Measurements from ENCODE around the gene FLT4. TPM values are rescaled to one million over a fixed set of nuclear protein-coding genes. Genes with fewer than 3 reads are reported as not detected.

Gene FLT4
- total RNA-seq, 6 experiments from 2014 or later: not detected

GRCh38 chr5:180648658-180649296, 623 bp downstream of the FLT4 start:
- H3K27me3 Mint-ChIP-seq (ENCODE audit: insufficient read depth): peaks cover 16% of the 10 kb centered on the region
- no peak overlapping the region for H3K4me3 Mint-ChIP-seq
- no peak for TF ChIP-seq CTCF (IDR thresholded peaks at IDR 0.05)
- peaks cover 8% of the 10 kb centered on the region; the same call in 1 of the 2 replicates for H3K4me1 Mint-ChIP-seq (ENCODE audit: low read depth)
- DNase-seq: no peak
- H3K27ac Mint-ChIP-seq: no peak overlapping the region
- no peaks in the 10 kb centered on the region; the same call in 1 of the 2 replicates for H3K36me3 Mint-ChIP-seq (ENCODE audit: low read depth)
- H3K9me3 Mint-ChIP-seq: peaks cover 16% of the 10 kb centered on the region; the same call in 1 of the 2 replicates

GRCh38 chr5:180647941-180648500, 1.4 kb downstream of the FLT4 start:
- DNase-seq: no peak
- H3K9me3 Mint-ChIP-seq: peaks cover 16% of the 10 kb centered on the region; the same call in 1 of the 2 replicates
- peaks cover 19% of the 10 kb centered on the region for H3K27me3 Mint-ChIP-seq (ENCODE audit: insufficient read depth)
- H3K4me3 Mint-ChIP-seq: no peak overlapping the region
- H3K4me1 Mint-ChIP-seq (ENCODE audit: low read depth): peaks cover 8% of the 10 kb centered on the region; the same call in 1 of the 2 replicates
- no peaks in the 10 kb centered on the region; the same call in 1 of the 2 replicates for H3K36me3 Mint-ChIP-seq (ENCODE audit: low read depth)
- no peak for TF ChIP-seq CTCF (IDR thresholded peaks at IDR 0.05)
- H3K27ac Mint-ChIP-seq: no peak overlapping the region

GRCh38 chr5:180647465-180647864, 1.9 kb downstream of the FLT4 start:
- Mint-ChIP-seq H3K4me1 (ENCODE audit: low read depth) (peaks cover 8% of the 10 kb centered on the region; the same call in 1 of the 2 replicates), H3K36me3 (ENCODE audit: low read depth) (no peaks in the 10 kb centered on the region; the same call in 1 of the 2 replicates), H3K27me3 (ENCODE audit: insufficient read depth) (peaks cover 19% of the 10 kb centered on the region), H3K4me3 (no peak overlapping the region), H3K27ac (no peak overlapping the region), H3K9me3 (peaks cover 16% of the 10 kb centered on the region; the same call in 1 of the 2 replicates)
- no peak for DNase-seq
- TF ChIP-seq CTCF (IDR thresholded peaks at IDR 0.05): no peak

GRCh38 chr5:180646963-180647305, 2.5 kb downstream of the FLT4 start:
- Mint-ChIP-seq H3K4me3 (no peak overlapping the region), H3K27ac (no peak overlapping the region), H3K36me3 (ENCODE audit: low read depth) (no peaks in the 10 kb centered on the region; the same call in 1 of the 2 replicates), H3K27me3 (ENCODE audit: insufficient read depth) (peaks cover 19% of the 10 kb centered on the region), H3K9me3 (peaks cover 16% of the 10 kb centered on the region; the same call in 1 of the 2 replicates), H3K4me1 (ENCODE audit: low read depth) (peaks cover 8% of the 10 kb centered on the region; the same call in 1 of the 2 replicates)
- no peak for DNase-seq
- TF ChIP-seq CTCF (IDR thresholded peaks at IDR 0.05): no peak

- Mint-ChIP-seq H3K36me3 (ENCODE audit: low read depth) (no peaks in the 10 kb centered on the region; the same call in 1 of the 2 replicates), H3K27me3 (ENCODE audit: insufficient read depth) (peaks cover 18% of the 10 kb centered on the region), H3K27ac (no peak overlapping the region), H3K4me3 (no peak overlapping the region), H3K9me3 (peaks cover 16% of the 10 kb centered on the region; the same call in 1 of the 2 replicates), H3K4me1 (ENCODE audit: low read depth) (peaks cover 8% of the 10 kb centered on the region; the same call in 1 of the 2 replicates)
- DNase-seq: no peak
- no peak for TF ChIP-seq CTCF (IDR thresholded peaks at IDR 0.05)
Observed at GRCh38 chr5:180646289-180646962, 3.0 kb downstream of the FLT4 start.
